ENCODE measurements around the gene OR5T1. TPM values are rescaled to one million over a fixed set of nuclear protein-coding genes. Genes with fewer than 3 reads are reported as not detected.

Gene OR5T1
- total RNA-seq, 3 donors from 2014 or later: not detected

GRCh38 chr11:56296898-56297297, 22.9 kb downstream of the OR5T1 start:
- ATAC-seq: no peak
- no peak for DNase-seq
- Histone ChIP-seq H3K4me1 (ENCODE audit: low read depth) (no peaks in the 10 kb centered on the region), H3K36me3 (ENCODE audit: low read depth) (no peaks in the 10 kb centered on the region), H3K9me3 (no peaks in the 10 kb centered on the region), H3K4me3 (no peak overlapping the region)
- intact Hi-C loops (cut with DNase I, micrococcal nuclease): no loop called here
- TF ChIP-seq CTCF (IDR thresholded peaks at IDR 0.05): no peak

- TF ChIP-seq CTCF (IDR thresholded peaks at IDR 0.05): no peak
- no peaks in the 10 kb centered on the region for H3K9me3 ChIP-seq
- ATAC-seq (no peak), DNase-seq (no peak)
- no peaks in the 10 kb centered on the region for H3K4me1 ChIP-seq (ENCODE audit: low read depth)
- H3K4me3 ChIP-seq: no peak overlapping the region
- no peaks in the 10 kb centered on the region for H3K36me3 ChIP-seq (ENCODE audit: low read depth)
- intact Hi-C loops (cut with DNase I, micrococcal nuclease): no loop called here
These were observed 33.9 kb downstream of the OR5T1 start for GRCh38 chr11:56307836-56308235.

- ATAC-seq: no peak
- no peak within 1 kb of the TSS for H3K4me3 ChIP-seq
- DNase-seq: no peak
- no peaks in the 10 kb centered on the region for H3K36me3 ChIP-seq (ENCODE audit: low read depth)
- TF ChIP-seq CTCF (IDR thresholded peaks at IDR 0.05): no peak
- no peaks in the 10 kb centered on the region for H3K4me1 ChIP-seq (ENCODE audit: low read depth)
- no peaks in the 10 kb centered on the region for H3K9me3 ChIP-seq
- intact Hi-C loops (cut with DNase I, micrococcal nuclease): no loop called here
These were observed 40.9 kb downstream of the OR5T1 start, which contains the start of gene OR8K3 for GRCh38 chr11:56314844-56315243. Gene OR8K3, plus strand, starts transcription at chr11:56315144. Its CDS starts 3,163 bp downstream, at chr11:56318307.

Other genes starting within 250 kb of the OR5T1 start
- gene OR5AS1, start 246.5 kb upstream of the OR5T1 start, total RNA-seq: not detected
- gene OR8I2, start 180.8 kb upstream of the OR5T1 start, total RNA-seq: not detected
- gene OR8H2, start 170.5 kb upstream of the OR5T1 start, total RNA-seq: not detected
- not detected for gene OR8H3, start 151.8 kb upstream of the OR5T1 start, total RNA-seq
- not detected for gene OR8J3, start 134.0 kb upstream of the OR5T1 start, total RNA-seq
- gene OR8K5, start 113.8 kb upstream of the OR5T1 start, total RNA-seq: not detected
- not detected for gene OR5J2, start 97.5 kb upstream of the OR5T1 start, total RNA-seq
- gene OR5T2, start 39.9 kb upstream of the OR5T1 start, total RNA-seq: not detected
- gene OR5T3, start 21.9 kb upstream of the OR5T1 start, total RNA-seq: not detected
- not detected for gene OR8H1, start 18.1 kb downstream of the OR5T1 start, total RNA-seq
- gene OR8K3, start 41.0 kb downstream of the OR5T1 start, total RNA-seq: not detected
- gene OR8K1, start 71.9 kb downstream of the OR5T1 start, total RNA-seq: not detected
- not detected for gene OR8J1, start 80.1 kb downstream of the OR5T1 start, total RNA-seq
- gene OR8U1, start 101.5 kb downstream of the OR5T1 start, total RNA-seq: not detected
- gene OR5AL1, start 138.5 kb downstream of the OR5T1 start, total RNA-seq: not detected
- gene OR5M3, start 199.2 kb downstream of the OR5T1 start, total RNA-seq: not detected
- gene OR5M8, start 217.2 kb downstream of the OR5T1 start, total RNA-seq: not detected

Measured in mucosa of descending colon (tissue), 3 donors.